ENCODE data around the gene FAM124B.

GRCh38 chr2:224354632-224355211 lies 47.2 kb downstream of the FAM124B start:
- TF ChIP-seq CTCF (IDR thresholded peaks at IDR 0.05; ENCODE audit: poor library complexity) = no peak
- TF ChIP-seq EZH2 (IDR thresholded peaks at IDR 0.05; ENCODE audit: borderline replicate concordance) = no peak
- no peak for TF ChIP-seq EZH2phosphoT487 (IDR thresholded peaks at IDR 0.05; ENCODE audit: low read depth, severe bottlenecking, unreplicated experiment)
